Activated B cell treated with CpG ODN at 0.5 μM for 24 hours (primary cell): ENCODE results near the gene AVEN. TPM values are rescaled to one million over a fixed set of nuclear protein-coding genes. Genes with fewer than 3 reads are reported as not detected.
"Not testable (repeated sequence)": the region's sequence is repeated elsewhere in the genome, so short reads cannot be mapped to it uniquely, and the experiment has no call there.

Experiments used
- ATAC-seq: fragments of 200-7000 bp; cut with Tn5 transposase; one replicate; pipeline ENCODE4 v1.10.0; 2021; ENCODE audit warnings: low read depth, mild to moderate bottlenecking, moderate library complexity
- CTCF ChIA-PET: fragments of 350-600 bp; sonication (Branson Sonifier 250); formaldehyde crosslinking; loops from one replicate; lab custom pipeline; 2021; ENCODE audit warnings: antibody characterized with exemption; lab: Charles Lee
- POLR2A ChIA-PET: fragments of 350-600 bp; sonication (Branson Sonifier 250); formaldehyde crosslinking; loops from one replicate; lab custom pipeline; 2021; ENCODE audit warnings: antibody characterized with exemption; lab: Charles Lee
- DNase-seq: peaks from one replicate; pipeline ENCODE4 v3.0.0; 2022
- H3K27ac Mint-ChIP-seq: one replicate; pipeline ENCODE4 v1.8.0; 2020; ENCODE audit warnings: mixed read lengths
- H3K27me3 Mint-ChIP-seq: one replicate; pipeline ENCODE4 v1.8.0; 2021; ENCODE audit warnings: mixed read lengths
- H3K36me3 Mint-ChIP-seq: one replicate; pipeline ENCODE4 v1.8.0; 2021; ENCODE audit warnings: low read depth, mixed read lengths
- H3K4me1 Mint-ChIP-seq: one replicate; pipeline ENCODE4 v1.8.0; 2021; ENCODE audit warnings: mixed read lengths
- H3K4me3 Mint-ChIP-seq: one replicate; pipeline ENCODE4 v1.8.0; 2020; ENCODE audit warnings: mild to moderate bottlenecking, mixed read lengths
- H3K9me3 Mint-ChIP-seq: one replicate; pipeline ENCODE4 v1.8.0; 2020; ENCODE audit warnings: mixed read lengths
- intact Hi-C: fragments of 100-400 bp; cut with micrococcal nuclease; formaldehyde crosslinking; loops from one replicate; pipeline ENCODE4 v1.15.1; 2024
- total RNA-seq: library from RNA; stranded (reverse); gene quantifications from 2 replicates; pipeline ENCODE4 v1.2.3, GENCODE V29; 2022
- TF ChIP-seq, protein P1 (sequence below): fragments of 200-600 bp; IDR thresholded peaks from one replicate; pipeline ENCODE4 v1.8.0; 2022; ENCODE audit warnings: antibody characterized with exemption, mild to moderate bottlenecking

Gene AVEN
- total RNA-seq, 1 donor from 2014 or later, result 14.1 TPM

DNA sequence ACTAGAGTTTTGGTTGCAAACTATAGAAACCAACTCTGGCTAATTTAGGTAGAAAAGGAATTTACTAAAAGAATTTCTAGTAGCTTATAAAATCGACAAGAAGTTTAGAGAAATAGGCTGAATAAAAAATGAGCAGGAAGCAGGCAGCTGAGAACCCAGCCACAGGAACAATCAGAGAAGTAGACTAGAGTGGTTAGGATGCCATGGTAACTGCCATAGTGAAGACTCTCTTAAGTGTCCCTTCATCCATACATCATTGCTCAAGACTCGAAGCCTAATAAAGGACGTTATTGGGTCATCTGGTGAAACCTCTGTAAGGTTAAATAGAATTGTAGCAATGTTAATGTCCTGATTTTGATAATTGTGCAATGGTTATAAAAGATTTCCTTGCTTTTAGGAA, 13.8 kb downstream of the AVEN start:
- no peak overlapping the region for H3K4me3 Mint-ChIP-seq
- no peak overlapping the region for H3K27ac Mint-ChIP-seq
- TF ChIP-seq, protein P1, sequence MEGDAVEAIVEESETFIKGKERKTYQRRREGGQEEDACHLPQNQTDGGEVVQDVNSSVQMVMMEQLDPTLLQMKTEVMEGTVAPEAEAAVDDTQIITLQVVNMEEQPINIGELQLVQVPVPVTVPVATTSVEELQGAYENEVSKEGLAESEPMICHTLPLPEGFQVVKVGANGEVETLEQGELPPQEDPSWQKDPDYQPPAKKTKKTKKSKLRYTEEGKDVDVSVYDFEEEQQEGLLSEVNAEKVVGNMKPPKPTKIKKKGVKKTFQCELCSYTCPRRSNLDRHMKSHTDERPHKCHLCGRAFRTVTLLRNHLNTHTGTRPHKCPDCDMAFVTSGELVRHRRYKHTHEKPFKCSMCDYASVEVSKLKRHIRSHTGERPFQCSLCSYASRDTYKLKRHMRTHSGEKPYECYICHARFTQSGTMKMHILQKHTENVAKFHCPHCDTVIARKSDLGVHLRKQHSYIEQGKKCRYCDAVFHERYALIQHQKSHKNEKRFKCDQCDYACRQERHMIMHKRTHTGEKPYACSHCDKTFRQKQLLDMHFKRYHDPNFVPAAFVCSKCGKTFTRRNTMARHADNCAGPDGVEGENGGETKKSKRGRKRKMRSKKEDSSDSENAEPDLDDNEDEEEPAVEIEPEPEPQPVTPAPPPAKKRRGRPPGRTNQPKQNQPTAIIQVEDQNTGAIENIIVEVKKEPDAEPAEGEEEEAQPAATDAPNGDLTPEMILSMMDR, result no peak
- intact Hi-C loops, result no loop called here
- peaks cover 5% of the 10 kb centered on the region for H3K9me3 Mint-ChIP-seq
- ChIA-PET CTCF (no interaction called here), POLR2A (no interaction called here)
- DNase-seq (no peak), ATAC-seq (no peak)
- H3K4me1 Mint-ChIP-seq, result peaks cover 2% of the 10 kb centered on the region
- H3K36me3 Mint-ChIP-seq, result peaks cover 7% of the 10 kb centered on the region
- no peaks in the 10 kb centered on the region for H3K27me3 Mint-ChIP-seq

DNA sequence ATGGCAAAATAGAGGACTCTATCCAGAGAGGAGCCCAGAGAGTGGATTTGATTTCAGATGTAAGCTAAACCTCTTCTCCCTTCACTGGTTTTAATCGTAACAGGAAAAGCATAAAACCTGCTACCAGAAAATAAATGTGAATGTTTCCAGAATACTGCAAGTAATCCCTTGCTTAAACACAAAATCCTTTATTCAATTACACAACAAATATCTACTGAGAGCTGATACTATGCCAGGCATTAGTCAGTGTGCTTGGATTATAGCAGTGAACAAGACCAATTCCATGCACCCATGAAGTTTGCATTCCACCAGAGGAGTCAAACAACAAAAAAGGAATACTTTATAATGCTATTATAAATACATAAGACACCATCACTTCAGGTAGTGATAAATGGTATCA, 15.1 kb downstream of the AVEN start:
- peaks cover 7% of the 10 kb centered on the region for H3K36me3 Mint-ChIP-seq
- CTCF ChIA-PET, result no interaction called here

GRCh38 chr15:34019369-34019990, 19.5 kb downstream of the AVEN start:
- POLR2A ChIA-PET, result no interaction called here
- ATAC-seq (no peak), DNase-seq (no peak)
- H3K4me1 Mint-ChIP-seq, result no peaks in the 10 kb centered on the region
- TF ChIP-seq, protein P1, result no peak
- CTCF ChIA-PET, result no interaction called here
- peaks cover 10% of the 10 kb centered on the region for H3K36me3 Mint-ChIP-seq
- H3K27ac Mint-ChIP-seq, result no peak overlapping the region
- no peaks in the 10 kb centered on the region for H3K9me3 Mint-ChIP-seq
- intact Hi-C loops, result no loop called here
- no peak overlapping the region for H3K4me3 Mint-ChIP-seq
- H3K27me3 Mint-ChIP-seq, result no peaks in the 10 kb centered on the region

More for the DNA sequence above, 15.1 kb downstream of the AVEN start:
- POLR2A ChIA-PET, result interaction anchor here (0.6 kb wide), 1 partner anchor 10 kb away, joined by 3 read pairs; no protein-coding TSS in a partner anchor
- H3K9me3 Mint-ChIP-seq, result peaks cover 5% of the 10 kb centered on the region
- no peak overlapping the region for H3K4me3 Mint-ChIP-seq
- ATAC-seq (no peak), DNase-seq (no peak)
- intact Hi-C loops, result no loop called here
- TF ChIP-seq, protein P1, result no peak
- H3K4me1 Mint-ChIP-seq, result peaks cover 2% of the 10 kb centered on the region
- no peak overlapping the region for H3K27ac Mint-ChIP-seq
- no peaks in the 10 kb centered on the region for H3K27me3 Mint-ChIP-seq

GRCh38 chr15:34018738-34019137, 20.3 kb downstream of the AVEN start:
- POLR2A ChIA-PET, CTCF ChIA-PET, H3K36me3 Mint-ChIP-seq, H3K4me1 Mint-ChIP-seq, ATAC-seq, H3K4me3 Mint-ChIP-seq, H3K27ac Mint-ChIP-seq, intact Hi-C loops, DNase-seq, H3K27me3 Mint-ChIP-seq, H3K9me3 Mint-ChIP-seq: not testable (repeated sequence)

DNA sequence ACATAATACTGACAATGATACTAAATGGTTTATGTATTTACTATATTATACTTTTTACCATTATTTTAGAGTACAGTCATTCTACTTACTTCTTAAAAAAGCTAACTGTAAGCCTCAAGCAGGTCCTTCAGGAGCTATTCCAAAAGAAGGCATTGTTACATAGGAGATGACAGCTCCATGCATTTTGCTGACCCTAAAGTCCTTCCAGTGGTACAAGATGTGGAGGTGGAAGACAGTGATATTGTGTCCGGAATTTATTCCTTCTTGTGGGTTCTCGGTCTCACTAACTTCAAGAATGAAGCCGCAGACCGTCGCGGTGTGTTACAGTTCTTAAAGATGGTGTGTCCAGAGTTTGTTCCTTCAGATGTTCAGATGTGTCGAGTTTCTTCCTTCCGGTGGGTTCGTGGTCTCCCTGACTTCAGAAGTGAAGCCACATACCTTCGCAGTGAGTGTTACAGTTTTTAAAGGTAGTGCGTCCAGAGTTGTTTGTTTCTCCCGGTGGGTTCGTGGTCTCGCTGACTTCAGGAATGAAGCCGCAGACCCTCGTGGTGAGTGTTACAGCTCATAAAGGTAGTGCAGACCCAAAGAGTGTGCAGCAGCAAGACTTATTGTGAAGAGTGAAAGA, 20.9 kb downstream of the AVEN start:
- H3K36me3 Mint-ChIP-seq, result peaks cover 10% of the 10 kb centered on the region
- ATAC-seq, result no peak
- CTCF ChIA-PET, result no interaction called here
- H3K4me3 Mint-ChIP-seq, result no peak overlapping the region
- DNase-seq, result no peak
- no peak overlapping the region for H3K27ac Mint-ChIP-seq
- H3K27me3 Mint-ChIP-seq, result no peaks in the 10 kb centered on the region
- TF ChIP-seq, protein P1, result no peak
- POLR2A ChIA-PET, result no interaction called here
- no peaks in the 10 kb centered on the region for H3K4me1 Mint-ChIP-seq
- no peaks in the 10 kb centered on the region for H3K9me3 Mint-ChIP-seq
- intact Hi-C loops, result no loop called here
